Astrocyte (in vitro differentiated cells and primary cell): ENCODE data around the gene ERBIN. TPM values are rescaled to one million over a fixed set of nuclear protein-coding genes. Genes with fewer than 3 reads are reported as not detected.

Experiments used
- DNase-seq: peaks from one replicate; pipeline ENCODE4 v3.0.0-alpha.2; 2010; ENCODE audit warnings: low read depth
- FAIRE-seq: peaks from 2 replicates; lab custom pipeline; 2011; peaks lifted over from hg19 to GRCh38; lab: Jason Lieb, UNC
- H2AFZ ChIP-seq: 2 replicates; pipeline ENCODE4 v1.6.0; 2012; ENCODE audit warnings: low read depth, low read length, inconsistent platforms
- H3K27ac ChIP-seq: 2 replicates; pipeline ENCODE4 v1.5.1; 2011; ENCODE audit warnings: low read depth, low read length, inconsistent platforms
- H3K27me3 ChIP-seq: 2 replicates; pipeline ENCODE4 v1.6.0; 2011; ENCODE audit warnings: low read length, inconsistent platforms; ENCODE audit not compliant: insufficient read depth
- H3K36me3 ChIP-seq: 2 replicates; pipeline ENCODE4 v1.5.1; 2011; ENCODE audit warnings: low read length, inconsistent platforms; ENCODE audit not compliant: insufficient read depth
- H3K4me1 ChIP-seq: 2 replicates; pipeline ENCODE4 v1.5.1; 2011; ENCODE audit warnings: low read length, inconsistent platforms; ENCODE audit not compliant: insufficient read depth
- H3K4me2 ChIP-seq: 2 replicates; pipeline ENCODE4 v1.6.0; 2012; ENCODE audit warnings: low read length, inconsistent platforms
- H3K4me3 ChIP-seq: 2 replicates; pipeline ENCODE4 v1.5.1; 2011; ENCODE audit warnings: low read depth, mild to moderate bottlenecking, low read length, inconsistent platforms; ENCODE audit not compliant: insufficient read depth
- H3K79me2 ChIP-seq: 2 replicates; pipeline ENCODE4 v1.6.0; 2012; ENCODE audit warnings: mild to moderate bottlenecking, low read length, inconsistent platforms; ENCODE audit not compliant: insufficient read depth
- H3K9ac ChIP-seq: 2 replicates; pipeline ENCODE4 v1.6.0; 2012; ENCODE audit warnings: mild to moderate bottlenecking, low read length, inconsistent platforms
- H3K9me3 ChIP-seq: 2 replicates; pipeline ENCODE4 v1.5.1; 2012; ENCODE audit warnings: low read depth, mild to moderate bottlenecking, low read length, inconsistent platforms; ENCODE audit not compliant: insufficient read depth
- H4K20me1 ChIP-seq: 2 replicates; pipeline ENCODE4 v1.6.0; 2012; ENCODE audit warnings: low read length, inconsistent platforms; ENCODE audit not compliant: insufficient read depth
- H3K27ac Mint-ChIP-seq: one replicate; pipeline ENCODE4 v1.8.0; 2021; ENCODE audit warnings: mild to moderate bottlenecking, mixed read lengths; ENCODE audit not compliant: unreplicated experiment
- H3K27me3 Mint-ChIP-seq: one replicate; pipeline ENCODE4 v1.8.0; 2021; ENCODE audit warnings: low read depth, mixed read lengths; ENCODE audit not compliant: unreplicated experiment
- H3K36me3 Mint-ChIP-seq: one replicate; pipeline ENCODE4 v1.8.0; 2021; ENCODE audit warnings: low read depth, mixed read lengths; ENCODE audit not compliant: unreplicated experiment
- H3K4me1 Mint-ChIP-seq: one replicate; pipeline ENCODE4 v1.8.0; 2021; ENCODE audit warnings: low read depth, mixed read lengths; ENCODE audit not compliant: unreplicated experiment
- H3K4me3 Mint-ChIP-seq: one replicate; pipeline ENCODE4 v1.8.0; 2021; ENCODE audit warnings: mild to moderate bottlenecking, moderate library complexity, mixed read lengths; ENCODE audit not compliant: unreplicated experiment
- H3K9me3 Mint-ChIP-seq: one replicate; pipeline ENCODE4 v1.8.0; 2021; ENCODE audit warnings: mild to moderate bottlenecking, mixed read lengths; ENCODE audit not compliant: unreplicated experiment
- CTCF ChIP-seq: IDR thresholded peaks from 2 replicates; pipeline ENCODE4 v1.5.1; 2011; ENCODE audit warnings: low read depth, mild to moderate bottlenecking, inconsistent platforms, low read length, moderate library complexity; ENCODE audit not compliant: insufficient read depth
- EZH2 ChIP-seq: IDR thresholded peaks from 2 replicates; pipeline ENCODE4 v1.6.1; 2012; ENCODE audit warnings: mild to moderate bottlenecking, low read length, inconsistent platforms; ENCODE audit not compliant: insufficient read depth
- total RNA-seq: library from RNA; stranded (reverse); gene quantifications from 2 replicates; pipeline ENCODE4 v1.2.1, GENCODE V29; 2021

The ERBIN gene
- total RNA-seq, 1 donor from 2014 or later = 83.4 TPM

- TF ChIP-seq EZH2 (no peak), CTCF (no peak)
- H2AFZ ChIP-seq = no peak overlapping the region
- H3K9ac ChIP-seq = no peak overlapping the region
- H3K4me2 ChIP-seq = no peak overlapping the region
- no peaks in the 10 kb centered on the region for H3K27me3 Mint-ChIP-seq
- H3K4me3 Mint-ChIP-seq = no peak overlapping the region
- peaks cover 42% of the 10 kb centered on the region for H3K79me2 ChIP-seq
- H3K36me3 Mint-ChIP-seq = peaks cover 5% of the 10 kb centered on the region
- no peaks in the 10 kb centered on the region for H3K4me1 ChIP-seq
- DNase-seq (no peak), FAIRE-seq (no peak)
- H3K27ac Mint-ChIP-seq = no peak overlapping the region
- peaks cover 2% of the 10 kb centered on the region for H3K4me1 Mint-ChIP-seq
- H3K4me3 ChIP-seq = no peak overlapping the region
- peaks cover 50% of the 10 kb centered on the region for H4K20me1 ChIP-seq
- H3K27ac ChIP-seq = no peak overlapping the region
- peaks cover 18% of the 10 kb centered on the region for H3K36me3 ChIP-seq
- H3K9me3 Mint-ChIP-seq = no peaks in the 10 kb centered on the region
- no peaks in the 10 kb centered on the region for H3K9me3 ChIP-seq
- no peaks in the 10 kb centered on the region for H3K27me3 ChIP-seq
Measured at GRCh38 chr5:66013906-66014305, 87.5 kb downstream of the ERBIN start.

GRCh38 chr5:66015196-66015960, 89.0 kb downstream of the ERBIN start:
- Mint-ChIP-seq H3K36me3 (peaks cover 4% of the 10 kb centered on the region), H3K4me3 (no peak overlapping the region), H3K27me3 (no peaks in the 10 kb centered on the region), H3K9me3 (no peaks in the 10 kb centered on the region), H3K27ac (no peak overlapping the region), H3K4me1 (peaks cover 2% of the 10 kb centered on the region)
- Histone ChIP-seq H3K36me3 (peaks cover 18% of the 10 kb centered on the region), H3K27me3 (no peaks in the 10 kb centered on the region), H3K27ac (no peak overlapping the region), H3K79me2 (peaks cover 33% of the 10 kb centered on the region), H4K20me1 (peaks cover 42% of the 10 kb centered on the region), H3K9ac (no peak overlapping the region), H3K4me2 (no peak overlapping the region), H2AFZ (no peak overlapping the region), H3K4me3 (no peak overlapping the region), H3K9me3 (no peaks in the 10 kb centered on the region), H3K4me1 (no peaks in the 10 kb centered on the region)
- no peak for FAIRE-seq
- no peak for DNase-seq
- no peak for TF ChIP-seq CTCF
- TF ChIP-seq EZH2 = no peak

DNA sequence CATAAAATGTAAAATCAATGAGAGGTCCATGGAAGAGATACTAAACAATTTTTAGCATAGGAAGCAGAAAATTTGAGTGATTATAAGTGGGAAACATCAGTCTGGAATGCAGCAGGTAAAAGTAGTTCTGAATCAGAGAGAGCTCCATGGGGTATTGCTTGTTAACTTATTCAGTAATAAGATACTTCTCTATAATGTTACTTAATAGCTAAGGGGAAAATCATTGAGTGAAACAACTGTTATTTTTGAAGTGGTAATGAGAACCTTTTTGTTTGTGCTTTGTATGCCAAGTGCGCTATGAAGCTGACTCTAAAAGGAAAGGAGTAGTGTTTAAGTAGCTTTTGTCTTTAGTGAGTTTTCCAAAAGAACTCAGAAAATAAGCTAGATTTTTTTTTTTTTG, 95.2 kb downstream of the ERBIN start:
- Histone ChIP-seq H3K36me3 (peaks cover 10% of the 10 kb centered on the region), H3K4me3 (no peak overlapping the region), H3K9me3 (no peaks in the 10 kb centered on the region), H3K9ac (no peak overlapping the region), H3K27ac (no peak overlapping the region), H3K27me3 (no peaks in the 10 kb centered on the region), H2AFZ (no peak overlapping the region), H3K79me2 (peaks cover 19% of the 10 kb centered on the region), H3K4me2 (no peak overlapping the region), H4K20me1 (peaks cover 15% of the 10 kb centered on the region), H3K4me1 (no peaks in the 10 kb centered on the region)
- DNase-seq (no peak), FAIRE-seq (no peak)
- H3K36me3 Mint-ChIP-seq = peaks cover 4% of the 10 kb centered on the region
- no peak for TF ChIP-seq CTCF
- TF ChIP-seq EZH2 = no peak
- no peak overlapping the region for H3K4me3 Mint-ChIP-seq
- H3K27me3 Mint-ChIP-seq = no peaks in the 10 kb centered on the region
- H3K9me3 Mint-ChIP-seq = no peaks in the 10 kb centered on the region
- no peak overlapping the region for H3K27ac Mint-ChIP-seq
- peaks cover 2% of the 10 kb centered on the region for H3K4me1 Mint-ChIP-seq
